ENCODE results near the gene RPGR.

RPGR gene

GRCh38 chrX:38327007-38327774 is at the start of gene RPGR:
TSS of gene RPGR (minus strand) at chrX:38327509. CDS start at chrX:38327367, 142 bp downstream.
- DNase-seq (ENCODE audit: low read depth), result peak; percentile 79

GRCh38 chrX:38376747-38377146 is 49.4 kb upstream of the RPGR start:
- DNase-seq (ENCODE audit: low read depth), result no peak

DNA sequence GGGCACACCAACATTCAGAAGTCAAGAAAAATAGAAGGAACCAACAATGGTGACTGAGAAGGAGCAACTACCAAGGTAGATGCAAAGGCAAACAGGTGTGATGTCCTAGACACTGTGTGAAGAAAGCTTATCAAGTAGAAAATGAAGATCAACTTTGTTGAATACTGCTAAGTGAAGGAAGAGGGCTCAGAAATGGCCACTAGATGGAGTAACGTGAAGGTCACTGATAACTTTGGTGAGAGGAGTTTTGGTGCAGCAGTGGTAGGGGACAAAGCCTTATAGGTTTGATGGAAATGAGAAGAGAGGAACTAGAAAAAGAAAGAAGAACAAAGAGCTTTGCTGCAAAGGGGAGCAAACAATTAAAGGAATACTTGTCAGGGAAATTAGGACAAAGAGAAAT is 48.6 kb upstream of the RPGR start:
- DNase-seq (ENCODE audit: low read depth), result no peak

- no peak for DNase-seq (ENCODE audit: low read depth)
Observed at GRCh38 chrX:38374431-38374830, 47.1 kb upstream of the RPGR start.

GRCh38 chrX:38371641-38372040 is 44.3 kb upstream of the RPGR start:
- DNase-seq (ENCODE audit: low read depth), result no peak

- DNase-seq (ENCODE audit: low read depth), result no peak
Observed at GRCh38 chrX:38368774-38369173, 41.5 kb upstream of the RPGR start.

DNA sequence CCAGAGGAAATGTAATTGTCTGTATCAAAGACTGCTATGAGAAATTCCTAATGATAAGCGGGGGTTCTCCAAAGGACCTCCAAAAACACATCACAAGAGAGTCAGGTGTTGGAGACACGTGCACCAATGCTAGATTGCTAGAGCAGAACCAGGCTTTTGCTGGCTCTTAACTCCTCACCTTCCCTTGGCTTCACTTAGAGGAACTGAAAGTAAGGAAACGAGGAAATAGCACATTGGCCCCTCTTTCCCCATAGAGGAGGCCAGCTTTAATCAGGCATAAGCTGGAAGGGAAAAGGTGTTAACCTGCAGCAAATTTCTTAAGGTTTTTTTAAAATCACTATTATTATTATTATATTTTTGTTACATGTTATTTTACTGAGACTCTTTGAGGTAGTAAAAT is 38.6 kb upstream of the RPGR start:
- DNase-seq (ENCODE audit: low read depth), result no peak

GRCh38 chrX:38363046-38363445 is 35.7 kb upstream of the RPGR start:
- no peak for DNase-seq (ENCODE audit: low read depth)

- no peak for DNase-seq (ENCODE audit: low read depth)
Observed at GRCh38 chrX:38357747-38358673, 30.7 kb upstream of the RPGR start.

- DNase-seq (ENCODE audit: low read depth), result no peak
Observed at GRCh38 chrX:38356401-38356800, 29.1 kb upstream of the RPGR start.

- no peak for DNase-seq (ENCODE audit: low read depth)
Observed at GRCh38 chrX:38352362-38352761, 25.1 kb upstream of the RPGR start, which contains the start of gene OTC. TSS of gene OTC (plus strand) at chrX:38352604. CDS start at chrX:38352697, 93 bp downstream.

GRCh38 chrX:38351346-38351745 is 24.0 kb upstream of the RPGR start:
- DNase-seq (ENCODE audit: low read depth), result no peak

- no peak for DNase-seq (ENCODE audit: low read depth)
Observed at GRCh38 chrX:38347136-38347535, 19.8 kb upstream of the RPGR start.

GRCh38 chrX:38346150-38346549 is 18.8 kb upstream of the RPGR start:
- DNase-seq (ENCODE audit: low read depth), result no peak

GRCh38 chrX:38342853-38343778 is 15.8 kb upstream of the RPGR start:
- no peak for DNase-seq (ENCODE audit: low read depth)

DNA sequence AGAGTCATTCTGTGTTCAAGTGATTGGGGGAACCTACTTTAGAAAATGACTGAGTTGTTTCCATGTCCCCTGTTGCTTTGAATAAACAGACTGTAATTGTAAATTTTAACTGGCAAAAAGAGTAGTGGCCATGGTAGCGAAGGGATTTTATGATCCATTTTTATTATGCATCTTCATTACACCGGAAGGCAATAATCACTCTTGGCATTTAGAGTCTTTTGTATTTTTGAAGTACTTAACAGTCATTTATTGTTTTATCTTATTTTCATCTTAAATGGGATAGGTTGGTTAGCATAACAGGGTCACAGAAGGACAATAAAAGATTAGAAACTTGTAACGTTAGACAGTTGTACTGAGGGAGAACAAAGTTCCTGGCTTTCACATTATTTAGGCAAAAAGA is 14.1 kb upstream of the RPGR start:
- DNase-seq (ENCODE audit: low read depth), result no peak

DNA sequence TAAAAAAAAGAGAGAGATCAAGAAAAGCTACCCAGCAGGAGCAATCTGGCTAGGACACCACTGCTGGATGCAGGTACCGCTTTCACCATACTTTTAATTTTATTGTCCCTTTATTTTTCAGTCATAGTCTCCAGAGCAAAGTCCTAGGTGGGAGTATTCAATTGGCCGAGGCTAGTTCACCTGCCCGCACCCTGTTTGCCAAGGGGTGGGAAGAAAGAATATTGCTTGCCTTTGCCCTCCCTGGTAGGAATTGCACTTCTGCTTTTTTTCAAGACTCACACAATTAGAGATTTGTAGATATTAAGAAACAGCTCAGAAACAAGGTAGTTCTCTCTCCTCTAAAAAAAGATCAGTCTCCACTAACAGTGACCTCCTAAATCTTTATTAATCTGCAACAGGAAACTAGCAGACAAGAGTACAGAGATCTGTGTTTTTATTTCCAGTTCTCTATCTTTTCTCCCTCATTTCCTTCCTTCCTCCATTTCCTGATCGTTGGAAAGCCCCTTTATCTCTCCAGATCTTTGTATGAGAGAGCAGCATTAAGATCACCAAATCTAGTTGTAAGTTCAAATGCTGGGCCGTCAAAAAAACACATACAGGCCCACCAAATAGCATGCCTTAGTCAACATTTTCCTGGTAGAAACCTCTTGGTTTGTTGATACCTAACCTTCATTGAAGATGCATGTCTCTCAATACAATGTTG is 9.4 kb upstream of the RPGR start:
- DNase-seq (ENCODE audit: low read depth), result no peak

- DNase-seq (ENCODE audit: low read depth), result no peak
Observed at GRCh38 chrX:38335382-38335781, 8.1 kb upstream of the RPGR start.

- DNase-seq (ENCODE audit: low read depth), result no peak
Observed at GRCh38 chrX:38332505-38332904, 5.2 kb upstream of the RPGR start.

DNA sequence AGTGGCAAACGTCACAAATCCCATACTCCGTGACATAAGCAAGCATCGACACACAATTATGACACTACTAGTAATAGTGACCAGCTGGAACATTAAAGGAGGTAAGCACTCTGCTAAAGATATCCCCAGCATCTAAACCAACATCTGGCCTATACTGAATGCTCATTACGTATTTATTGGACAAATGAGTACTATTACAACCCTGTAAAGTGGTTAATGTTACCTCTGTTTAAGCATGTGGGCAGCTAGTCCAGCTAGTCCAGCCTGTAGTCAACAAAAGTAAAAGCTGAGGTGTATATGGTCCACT is 419 bp upstream of the RPGR start:
- DNase-seq (ENCODE audit: low read depth), result no peak

DNA sequence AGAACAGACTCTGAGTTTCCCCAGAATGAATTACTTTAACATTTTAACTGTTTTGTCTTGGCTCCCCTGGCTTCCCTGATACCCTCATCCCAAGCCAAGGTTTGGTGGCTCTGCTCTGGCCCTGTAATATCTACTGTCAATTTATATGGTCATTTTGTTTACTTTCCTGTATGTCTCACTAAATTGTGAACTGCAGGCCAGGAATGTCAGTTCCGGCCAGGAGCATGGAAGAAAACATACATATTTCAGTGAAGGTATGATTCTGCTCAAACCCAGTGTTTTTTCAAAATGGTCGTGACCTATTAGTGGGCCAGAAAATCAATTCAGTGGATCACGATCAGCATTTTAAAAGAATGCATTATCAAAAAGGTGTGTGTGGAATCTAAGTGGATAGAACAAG is 1.2 kb downstream of the RPGR start:
- DNase-seq (ENCODE audit: low read depth), result no peak

- DNase-seq (ENCODE audit: low read depth), result no peak
Observed at GRCh38 chrX:38320819-38321218, 6.5 kb downstream of the RPGR start.

Data from stimulated activated CD8-positive, alpha-beta memory T cell treated with anti-CD3 and anti-CD28 coated beads, Interleukin-12 subunit alpha, Interleukin-12 subunit beta, amount 100 ng/mL, for 4 hours (primary cell).